Measurements from ENCODE around the gene IRGQ. TPM values are rescaled to one million over a fixed set of nuclear protein-coding genes. Genes with fewer than 3 reads are reported as not detected.

Gene IRGQ
- total and polyA plus RNA-seq, 2 experiments from 2014 or later = 5.7 to 19.9 TPM

- Histone ChIP-seq H3F3A (ENCODE audit: insufficient read depth) (no peaks in the 10 kb centered on the region), H3K27me3 (replicated peaks; ENCODE audit: insufficient read depth) (no peaks in the 10 kb centered on the region), H3K9me2 (ENCODE audit: insufficient read depth) (no peaks in the 10 kb centered on the region), H2AFZ (peak overlapping the region; percentile 99), H3K79me2 (ENCODE audit: insufficient read depth) (peaks cover 48% of the 10 kb centered on the region), H3K27ac (peak overlapping the region; percentile 78), H3K4me1 (ENCODE audit: insufficient read depth) (peaks cover 6% of the 10 kb centered on the region), H4K20me1 (ENCODE audit: insufficient read depth) (no peaks in the 10 kb centered on the region), H3K9me3 (ENCODE audit: low read depth) (no peaks in the 10 kb centered on the region), H3K4me3 (peak overlapping the region; percentile 100), H3K4me2 (ENCODE audit: unreplicated experiment) (peak overlapping the region; percentile 92), H3K36me3 (ENCODE audit: low read depth) (no peaks in the 10 kb centered on the region), H3K9ac (peak overlapping the region; percentile 98)
- no peak for TF ChIP-seq EZH2 (IDR thresholded peaks at IDR 0.05; ENCODE audit: insufficient read depth, poor library complexity, severe bottlenecking)
- TF ChIP-seq EZH2phosphoT487 (IDR thresholded peaks at IDR 0.05; ENCODE audit: insufficient read depth, low read depth) = no peak
- in situ Hi-C loops (cut with MboI) = no loop called here
- 21 to 23% methylated on average over 12 of the region's 12 CpGs for WGBS, 2 experiments (ENCODE audit: low coverage in 1 of 2, low lambda C conversion rate in 2 of 2, missing lambda C conversion rate in 2 of 2)
- DNase-seq = peak; percentile 60
Observed at GRCh38 chr19:43574424-43575155, 21.3 kb downstream of the IRGQ start.

- no peak overlapping the region for H3K27ac ChIP-seq
- WGBS, 2 experiments (ENCODE audit: low coverage in 1 of 2, low lambda C conversion rate in 2 of 2, missing lambda C conversion rate in 2 of 2) = 68 to 70% methylated on average over 3 of the region's 3 CpGs
- DNase-seq = no peak
Observed at GRCh38 chr19:43572171-43572588, 23.8 kb downstream of the IRGQ start.

GRCh38 chr19:43570174-43570791 lies 25.7 kb downstream of the IRGQ start:
- H3F3A ChIP-seq (ENCODE audit: insufficient read depth) = no peaks in the 10 kb centered on the region
- no peaks in the 10 kb centered on the region for H4K20me1 ChIP-seq (ENCODE audit: insufficient read depth)
- H3K9me3 ChIP-seq (ENCODE audit: low read depth) = no peaks in the 10 kb centered on the region
- in situ Hi-C loops (cut with MboI) = no loop called here
- H3K4me3 ChIP-seq = no peak overlapping the region
- TF ChIP-seq EZH2 (IDR thresholded peaks at IDR 0.05; ENCODE audit: insufficient read depth, poor library complexity, severe bottlenecking) = no peak
- H3K9me2 ChIP-seq (ENCODE audit: insufficient read depth) = no peaks in the 10 kb centered on the region
- H3K79me2 ChIP-seq (ENCODE audit: insufficient read depth) = peaks cover 64% of the 10 kb centered on the region
- DNase-seq = peak; percentile 21
- no peak overlapping the region for H3K4me2 ChIP-seq (ENCODE audit: unreplicated experiment)
- WGBS, 2 experiments (ENCODE audit: low coverage in 1 of 2, low lambda C conversion rate in 2 of 2, missing lambda C conversion rate in 2 of 2) = 98% methylated on average over 5 of the region's 5 CpGs
- H2AFZ ChIP-seq = no peak overlapping the region
- no peak overlapping the region for H3K9ac ChIP-seq
- H3K36me3 ChIP-seq (ENCODE audit: low read depth) = no peaks in the 10 kb centered on the region
- no peaks in the 10 kb centered on the region for H3K27me3 ChIP-seq (replicated peaks; ENCODE audit: insufficient read depth)
- peaks cover 6% of the 10 kb centered on the region for H3K4me1 ChIP-seq (ENCODE audit: insufficient read depth)
- H3K27ac ChIP-seq = no peak overlapping the region

More at GRCh38 chr19:43572171-43572588, 23.8 kb downstream of the IRGQ start:
- no peaks in the 10 kb centered on the region for H4K20me1 ChIP-seq (ENCODE audit: insufficient read depth)
- TF ChIP-seq EZH2phosphoT487 (IDR thresholded peaks at IDR 0.05; ENCODE audit: insufficient read depth, low read depth) = no peak
- no peak for TF ChIP-seq EZH2 (IDR thresholded peaks at IDR 0.05; ENCODE audit: insufficient read depth, poor library complexity, severe bottlenecking)
- H3K4me2 ChIP-seq (ENCODE audit: unreplicated experiment) = no peak overlapping the region
- H3K9ac ChIP-seq = no peak overlapping the region
- H3K27me3 ChIP-seq (replicated peaks; ENCODE audit: insufficient read depth) = no peaks in the 10 kb centered on the region
- H3K36me3 ChIP-seq (ENCODE audit: low read depth) = no peaks in the 10 kb centered on the region
- H3F3A ChIP-seq (ENCODE audit: insufficient read depth) = no peaks in the 10 kb centered on the region
- no peak overlapping the region for H2AFZ ChIP-seq
- peaks cover 64% of the 10 kb centered on the region for H3K79me2 ChIP-seq (ENCODE audit: insufficient read depth)
- no peak overlapping the region for H3K4me3 ChIP-seq
- H3K9me2 ChIP-seq (ENCODE audit: insufficient read depth) = no peaks in the 10 kb centered on the region
- peaks cover 6% of the 10 kb centered on the region for H3K4me1 ChIP-seq (ENCODE audit: insufficient read depth)
- H3K9me3 ChIP-seq (ENCODE audit: low read depth) = no peaks in the 10 kb centered on the region
- in situ Hi-C loops (cut with MboI) = no loop called here

GRCh38 chr19:43569657-43570056 lies 26.3 kb downstream of the IRGQ start:
- whole genome bisulfite sequencing, 2 experiments (ENCODE audit: low coverage in 1 of 2, low lambda C conversion rate in 2 of 2, missing lambda C conversion rate in 2 of 2) = 83 to 85% methylated on average over 4 to 5 of the region's 5 CpGs
- Histone ChIP-seq H3K79me2 (ENCODE audit: insufficient read depth) (peaks cover 58% of the 10 kb centered on the region), H4K20me1 (ENCODE audit: insufficient read depth) (no peaks in the 10 kb centered on the region), H3K4me3 (no peak overlapping the region), H3K36me3 (ENCODE audit: low read depth) (no peaks in the 10 kb centered on the region), H3K9me3 (ENCODE audit: low read depth) (no peaks in the 10 kb centered on the region), H3K9me2 (ENCODE audit: insufficient read depth) (no peaks in the 10 kb centered on the region), H3K9ac (no peak overlapping the region), H3K27ac (no peak overlapping the region), H3K27me3 (replicated peaks; ENCODE audit: insufficient read depth) (no peaks in the 10 kb centered on the region), H2AFZ (no peak overlapping the region), H3K4me1 (ENCODE audit: insufficient read depth) (peaks cover 5% of the 10 kb centered on the region), H3F3A (ENCODE audit: insufficient read depth) (no peaks in the 10 kb centered on the region), H3K4me2 (ENCODE audit: unreplicated experiment) (no peak overlapping the region)
- DNase-seq = no peak
- in situ Hi-C loops (cut with MboI) = no loop called here
- no peak for TF ChIP-seq EZH2phosphoT487 (IDR thresholded peaks at IDR 0.05; ENCODE audit: insufficient read depth, low read depth)
- no peak for TF ChIP-seq EZH2 (IDR thresholded peaks at IDR 0.05; ENCODE audit: insufficient read depth, poor library complexity, severe bottlenecking)

Measured in GM23248 (cell line).